IMR-90 (cell line): ENCODE measurements around the gene TRIM2. TPM values are rescaled to one million over a fixed set of nuclear protein-coding genes. Genes with fewer than 3 reads are reported as not detected.

Source experiments
- ATAC-seq: fragments of 200-7000 bp; cut with Tn5 transposase; 2 replicates; pipeline ENCODE4 v1.9.1; 2020; ENCODE audit warnings: low read depth, mild to moderate bottlenecking, moderate library complexity
- BruUV-seq: library from RNA; stranded (reverse); fragments of 400-500 nt; replicated peaks from 2 replicates; lab custom pipeline; 2021; lab: Mats Ljungman, UMichigan
- CTCF ChIA-PET: fragments of 300-600 bp; formaldehyde crosslinking; extraction: SDS; loops from one replicate; lab custom pipeline; 2021; ENCODE audit warnings: antibody characterized with exemption; lab: Yijun Ruan, JAX
- POLR2A ChIA-PET: fragments of 300-600 bp; sonication (Branson Sonifier 250); formaldehyde crosslinking; loops from one replicate; lab custom pipeline; 2022; ENCODE audit warnings: antibody characterized with exemption; ENCODE audit not compliant: unreplicated experiment; lab: Charles Lee
- DNase-seq: peaks from one replicate; pipeline ENCODE4 v3.0.0; 2013
- H2AFZ ChIP-seq: replicated peaks from 2 replicates; pipeline ENCODE3; 2013; ENCODE audit warnings: low read length, mild to moderate bottlenecking; ENCODE audit not compliant: poor library complexity
- H2AK5ac ChIP-seq: 2 replicates; pipeline ENCODE4 v1.6.1; 2013; ENCODE audit warnings: low read depth, low read length, inconsistent platforms
- H2AK9ac ChIP-seq: replicated peaks from 2 replicates; pipeline ENCODE3; 2013; ENCODE audit warnings: mild to moderate bottlenecking, low read depth, low read length, moderate library complexity; ENCODE audit not compliant: poor library complexity
- H2BK120ac ChIP-seq: 2 replicates; pipeline ENCODE4 v1.6.1; 2013; ENCODE audit warnings: low read depth, low read length, inconsistent platforms
- H2BK15ac ChIP-seq: 3 replicates; pipeline ENCODE4 v1.6.1; 2013; ENCODE audit warnings: low read depth, low read length, inconsistent platforms
- H2BK20ac ChIP-seq: 2 replicates; pipeline ENCODE4 v1.6.1; 2013; ENCODE audit warnings: low read depth, mild to moderate bottlenecking, inconsistent platforms, low read length, moderate library complexity
- H2BK5ac ChIP-seq: 2 replicates; pipeline ENCODE4 v1.6.1; 2013; ENCODE audit warnings: mild to moderate bottlenecking, low read depth, low read length, inconsistent platforms; ENCODE audit not compliant: poor library complexity, severe bottlenecking
- H3K14ac ChIP-seq: replicated peaks from 2 replicates; pipeline ENCODE4 v1.6.1; 2013; ENCODE audit warnings: low read depth, low read length, inconsistent platforms
- H3K18ac ChIP-seq: 2 replicates; pipeline ENCODE4 v1.6.1; 2013; ENCODE audit warnings: low read depth, low read length, control low read depth
- H3K23ac ChIP-seq: 2 replicates; pipeline ENCODE4 v1.6.1; 2013; ENCODE audit warnings: low read depth, low read length, inconsistent platforms
- H3K27ac ChIP-seq: 2 replicates; pipeline ENCODE4 v1.5.1; 2013; ENCODE audit warnings: mild to moderate bottlenecking, control low read depth, low read length; ENCODE audit not compliant: insufficient read depth
- H3K27me3 ChIP-seq: 2 replicates; pipeline ENCODE4 v1.6.1; 2013; ENCODE audit warnings: low read length; ENCODE audit not compliant: control insufficient read depth, insufficient read depth
- H3K36me3 ChIP-seq: 2 replicates; pipeline ENCODE4 v1.6.1; 2013; ENCODE audit warnings: low read length, mixed read lengths; ENCODE audit not compliant: control insufficient read depth, insufficient read depth
- H3K4ac ChIP-seq: 2 replicates; pipeline ENCODE4 v1.6.1; 2013; ENCODE audit warnings: low read depth, low read length, inconsistent platforms
- H3K4me1 ChIP-seq: 2 replicates; pipeline ENCODE4 v1.6.1; 2013; ENCODE audit warnings: low read length, mixed read lengths; ENCODE audit not compliant: control insufficient read depth, insufficient read depth
- H3K4me2 ChIP-seq: 2 replicates; pipeline ENCODE4 v1.6.1; 2013; ENCODE audit warnings: low read depth, mild to moderate bottlenecking, control low read depth, low read length, moderate library complexity
- H3K4me3 ChIP-seq: 2 replicates; pipeline ENCODE4 v1.5.1; 2013; ENCODE audit warnings: low read depth, mild to moderate bottlenecking, control low read depth, low read length, moderate library complexity; ENCODE audit not compliant: insufficient read depth
- H3K56ac ChIP-seq: 2 replicates; pipeline ENCODE4 v1.6.1; 2013; ENCODE audit warnings: low read length, inconsistent platforms; ENCODE audit not compliant: insufficient read depth; ENCODE audit errors: extremely low read depth
- H3K79me1 ChIP-seq, 2 experiments: 2 replicates each; pipeline ENCODE4 v1.6.1; 2013; ENCODE audit warnings: low read length in 2 of 2, inconsistent platforms in 1 of 2, low read depth in 1 of 2
- H3K9ac ChIP-seq: 2 replicates; pipeline ENCODE4 v1.6.1; 2013; ENCODE audit warnings: low read depth, low read length, control low read depth
- H3K9me1 ChIP-seq: 2 replicates; pipeline ENCODE4 v1.6.1; 2013; ENCODE audit warnings: low read length, inconsistent platforms; ENCODE audit not compliant: insufficient read depth
- H3K9me3 ChIP-seq: 2 replicates; pipeline ENCODE4 v1.6.1; 2013; ENCODE audit warnings: low read length; ENCODE audit not compliant: control insufficient read depth, insufficient read depth
- H4K20me1 ChIP-seq: 2 replicates; pipeline ENCODE4 v1.6.1; 2013; ENCODE audit warnings: low read length, inconsistent platforms; ENCODE audit not compliant: insufficient read depth
- H4K5ac ChIP-seq: 2 replicates; pipeline ENCODE4 v1.6.1; 2013; ENCODE audit warnings: mild to moderate bottlenecking, low read depth, low read length, control low read depth
- H4K8ac ChIP-seq, 2 experiments: 2 replicates each; pipeline ENCODE4 v1.6.1; 2013; ENCODE audit warnings: low read depth in 2 of 2, low read length in 2 of 2, control low read depth in 1 of 2, inconsistent platforms in 1 of 2
- H4K91ac ChIP-seq: 2 replicates; pipeline ENCODE4 v1.6.1; 2013; ENCODE audit warnings: low read depth, low read length, inconsistent platforms; ENCODE audit not compliant: insufficient read depth
- MAFK ChIP-seq: IDR thresholded peaks from 2 replicates; pipeline ENCODE4 v1.6.1; 2012; ENCODE audit warnings: low read depth, low read length, improper control_type of control experiment
- MAZ ChIP-seq: IDR thresholded peaks from 2 replicates; pipeline ENCODE4 v1.6.1; 2012; ENCODE audit warnings: low read depth, mild to moderate bottlenecking, low read length, improper control_type of control experiment, moderate library complexity, borderline replicate concordance
- SMC3 ChIP-seq: fragments of 150-350 bp; IDR thresholded peaks from 2 replicates; pipeline ENCODE4 v1.6.1; 2016; ENCODE audit warnings: low read depth, mild to moderate bottlenecking, antibody characterized with exemption, low read length, moderate library complexity
- WGBS, 2 experiments: methylation state at CpG; one replicate each; pipeline versions ENCODE4 v1.1.5 to v1.1.7; 2013; ENCODE audit warnings: missing lambda C conversion rate in 2 of 2; ENCODE audit not compliant: insufficient read length in 1 of 2; ENCODE audit errors: extremely low coverage in 2 of 2; 5-methylcytosine and 5-hydroxymethylcytosine counted together
- dilution Hi-C: fragments of 300-500 bp; cut with HindIII; formaldehyde crosslinking; loops from one replicate; pipeline ENCODE4 v1.14.3; 2018; ENCODE audit warnings: low sequenced_read_pairs; ENCODE audit not compliant: unreplicated experiment
- in situ Hi-C: fragments of 300-500 bp; cut with MboI; formaldehyde crosslinking; loops from 3 replicates; pipeline ENCODE4 v1.14.3; 2019; ENCODE audit warnings: low sequenced_read_pairs, inconsistent platforms, mixed read lengths
- intact Hi-C: fragments of 100-400 bp; cut with micrococcal nuclease; formaldehyde crosslinking; loops from 2 replicates; pipeline ENCODE4 v1.10.0; 2022
- polyA plus RNA-seq, 3 experiments: library from polyadenylated mRNA; depleted of rRNA; stranded (reverse); fragments of >200 nt; gene quantifications; 2 replicates each; pipeline ENCODE4 v1.2.3, GENCODE V29; 2012; ENCODE audit warnings: low replicate concordance in 1 of 3
- total RNA-seq: library from RNA; depleted of rRNA; stranded (reverse); fragments of >200 nt; gene quantifications from 2 replicates; pipeline ENCODE4 v1.2.3, GENCODE V29; 2012
- TF ChIP-seq, protein P1 (sequence below): fragments of 150-350 bp; IDR thresholded peaks from 2 replicates; pipeline ENCODE4 v1.6.1; 2017; ENCODE audit warnings: mild to moderate bottlenecking, antibody characterized with exemption, low read length, low read depth

The TRIM2 gene
- total and polyA plus RNA-seq, 2 of the 4 experiments (the other 2 are of a cell fraction) = 16.0 to 64.2 TPM

DNA sequence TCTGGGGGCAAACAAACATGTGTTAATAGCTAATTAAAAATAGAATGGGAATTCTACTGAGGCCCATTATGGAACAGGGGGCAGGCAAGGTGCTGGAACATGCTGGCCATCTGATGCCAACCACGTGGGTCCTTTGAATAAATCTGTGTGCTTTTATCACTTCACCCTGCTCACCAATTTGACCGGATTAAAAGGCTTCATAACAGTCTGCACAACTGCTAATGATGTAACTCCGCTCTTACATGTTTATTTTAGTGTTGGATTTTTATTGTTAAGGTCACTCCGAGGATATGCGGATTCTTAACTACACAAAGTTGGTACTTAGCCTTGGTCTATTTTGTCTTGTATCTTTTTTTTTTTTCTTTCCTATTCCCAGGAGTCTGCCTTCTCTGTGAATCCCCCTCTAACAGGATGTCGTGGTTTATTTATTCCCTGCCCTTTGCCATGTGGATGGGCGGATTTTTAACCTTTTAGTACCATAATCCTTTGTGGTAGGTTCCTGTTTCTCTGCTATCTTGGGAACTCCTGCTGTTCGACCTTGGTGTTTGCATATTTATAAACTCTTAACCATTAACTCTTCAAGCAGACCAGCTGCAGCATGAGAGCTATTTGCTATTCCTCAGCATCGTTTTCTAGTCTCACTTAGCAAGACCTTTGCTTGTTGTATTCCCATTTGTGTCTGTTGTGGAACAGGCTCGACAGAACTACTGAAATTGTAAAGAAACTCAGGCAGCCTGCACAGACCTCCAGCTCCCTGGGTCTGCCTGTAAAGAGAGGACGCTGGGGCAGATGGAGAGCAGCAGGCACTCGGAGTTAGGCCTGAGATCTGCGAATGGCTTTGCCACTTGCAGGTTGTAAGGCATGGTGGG is 38.0 kb downstream of the TRIM2 start:
- dilution Hi-C loops = no loop called here
- Histone ChIP-seq H3K36me3 (peaks cover 6% of the 10 kb centered on the region; the same call in 1 of the 2 replicates), H3K79me1 (peaks cover 24 to 47% of the 10 kb centered on the region in 2 experiments), H3K9ac (no peak overlapping the region), H3K27me3 (no peaks in the 10 kb centered on the region), H2AFZ (no peak overlapping the region), H4K20me1 (peaks cover 5% of the 10 kb centered on the region; the same call in 1 of the 2 replicates), H4K5ac (no peak overlapping the region), H2AK5ac (no peak overlapping the region), H2BK15ac (no peak overlapping the region), H2AK9ac (peak overlapping the region; percentile 37), H2BK20ac (no peak overlapping the region), H3K14ac (0 out of 2 replicates have a peak overlapping the region, but pooled peaks have one; percentile 7), H3K23ac (no peak overlapping the region), H3K56ac (no peak overlapping the region), H3K4me1 (peaks cover 8% of the 10 kb centered on the region), H3K9me3 (no peaks in the 10 kb centered on the region), H3K4me2 (peak overlapping the region; percentile 27; the same call in 1 of the 2 replicates), H3K18ac (no peak overlapping the region), H4K91ac (0 out of 2 replicates have a peak overlapping the region, but pooled peaks have one; percentile 8), H3K27ac (peak overlapping the region; percentile 37; the same call in 1 of the 2 replicates), H3K4ac (no peak overlapping the region), H3K9me1 (peaks cover 21% of the 10 kb centered on the region), H2BK120ac (no peak overlapping the region), H4K8ac (no peak overlapping the region; a peak in 1 of 4 replicates), H2BK5ac (no peak overlapping the region), H3K4me3 (no peak overlapping the region)
- POLR2A ChIA-PET = no interaction called here
- no peak for TF ChIP-seq MAFK
- TF ChIP-seq, protein P1, sequence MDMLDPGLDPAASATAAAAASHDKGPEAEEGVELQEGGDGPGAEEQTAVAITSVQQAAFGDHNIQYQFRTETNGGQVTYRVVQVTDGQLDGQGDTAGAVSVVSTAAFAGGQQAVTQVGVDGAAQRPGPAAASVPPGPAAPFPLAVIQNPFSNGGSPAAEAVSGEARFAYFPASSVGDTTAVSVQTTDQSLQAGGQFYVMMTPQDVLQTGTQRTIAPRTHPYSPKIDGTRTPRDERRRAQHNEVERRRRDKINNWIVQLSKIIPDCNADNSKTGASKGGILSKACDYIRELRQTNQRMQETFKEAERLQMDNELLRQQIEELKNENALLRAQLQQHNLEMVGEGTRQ = no peak
- no peak for TF ChIP-seq SMC3
- no peak for TF ChIP-seq MAZ
- BruUV-seq = no TSS peak
- in situ Hi-C loops = no loop called here
- intact Hi-C loops = no loop called here
- DNase-seq = peak; percentile 73
- CTCF ChIA-PET = interaction anchor here (1.5 kb wide), 1 partner anchor 99 kb away, joined by 3 read pairs; no protein-coding TSS in a partner anchor
- 22% methylated on average over 1 of the region's 13 CpGs; no CpG with 5 or more reads in 1 of the 2 experiments for WGBS, 2 experiments
- peak; percentile 69 for ATAC-seq
